Bronchial epithelial cell (primary cell): Measurements from ENCODE around the gene CCDC74A. TPM values are rescaled to one million over a fixed set of nuclear protein-coding genes. Genes with fewer than 3 reads are reported as not detected.
"Not testable (repeated sequence)": the region's sequence is repeated elsewhere in the genome, so short reads cannot be mapped to it uniquely, and the experiment has no call there.

Experiments used
- DNase-seq: peaks from one replicate; pipeline ENCODE4 v3.0.0-alpha.2; 2010; ENCODE audit warnings: low read depth
- FAIRE-seq: peaks from 2 replicates; lab custom pipeline; 2011; peaks lifted over from hg19 to GRCh38; lab: Jason Lieb, UNC
- H3K27me3 ChIP-seq: 2 replicates; pipeline ENCODE4 v1.5.1; 2011; ENCODE audit warnings: low read length; ENCODE audit not compliant: control insufficient read depth, insufficient read depth
- H3K36me3 ChIP-seq: 2 replicates; pipeline ENCODE4 v1.5.1; 2011; ENCODE audit warnings: low read length; ENCODE audit not compliant: control insufficient read depth, insufficient read depth
- H3K4me3 ChIP-seq: 2 replicates; pipeline ENCODE4 v1.5.1; 2011; ENCODE audit warnings: mild to moderate bottlenecking, low read depth, low read length, control low read depth
- CTCF ChIP-seq: IDR thresholded peaks from 2 replicates; pipeline ENCODE4 v1.5.1; 2011; ENCODE audit warnings: mild to moderate bottlenecking, moderate library complexity, low read length, control low read depth, inconsistent platforms; ENCODE audit not compliant: insufficient read depth, severe bottlenecking
- total RNA-seq: library from RNA; depleted of rRNA; stranded (reverse); fragments of >200 nt; gene quantifications from 2 replicates; pipeline ENCODE4 v1.2.1, GENCODE V29; 2014

Gene CCDC74A
- total RNA-seq, 1 donor from 2014 or later, result 3.2 TPM

GRCh38 chr2:131521961-131522781, 5.5 kb upstream of the CCDC74A start:
- DNase-seq, result no peak
- TF ChIP-seq CTCF, result no peak
- Histone ChIP-seq H3K27me3 (no peaks in the 10 kb centered on the region), H3K4me3 (no peak overlapping the region), H3K36me3 (peaks cover 6% of the 10 kb centered on the region)
- FAIRE-seq, result no peak

- not testable (repeated sequence) for DNase-seq, H3K27me3 ChIP-seq, FAIRE-seq, H3K36me3 ChIP-seq, H3K4me3 ChIP-seq
These were observed 2.4 kb upstream of the CCDC74A start for GRCh38 chr2:131525256-131525655.

- H3K27me3 ChIP-seq, H3K36me3 ChIP-seq, H3K4me3 ChIP-seq, DNase-seq, FAIRE-seq: not testable (repeated sequence)
These were observed 1.5 kb downstream of the CCDC74A start for GRCh38 chr2:131528981-131529863.

- not testable (repeated sequence) for FAIRE-seq, DNase-seq
These were observed 2.3 kb downstream of the CCDC74A start for GRCh38 chr2:131529864-131530445.

GRCh38 chr2:131530626-131531344, 3.1 kb downstream of the CCDC74A start:
- not testable (repeated sequence) for H3K4me3 ChIP-seq, H3K36me3 ChIP-seq, FAIRE-seq, DNase-seq, H3K27me3 ChIP-seq
- peak; percentile 3 for TF ChIP-seq CTCF

More at GRCh38 chr2:131529864-131530445, 2.3 kb downstream of the CCDC74A start:
- H3K36me3 ChIP-seq, H3K4me3 ChIP-seq, H3K27me3 ChIP-seq: not testable (repeated sequence)

GRCh38 chr2:131531547-131532185, 4.0 kb downstream of the CCDC74A start:
- FAIRE-seq, H3K36me3 ChIP-seq, H3K27me3 ChIP-seq, H3K4me3 ChIP-seq, DNase-seq: not testable (repeated sequence)

GRCh38 chr2:131532723-131533608, 5.3 kb downstream of the CCDC74A start:
- H3K36me3 ChIP-seq, H3K27me3 ChIP-seq, DNase-seq, H3K4me3 ChIP-seq: not testable (repeated sequence)
- peak; percentile 100 for FAIRE-seq

GRCh38 chr2:131533609-131534316, 6.1 kb downstream of the CCDC74A start:
- peak; percentile 8 for DNase-seq
- not testable (repeated sequence) for H3K36me3 ChIP-seq, FAIRE-seq, H3K27me3 ChIP-seq, H3K4me3 ChIP-seq

GRCh38 chr2:131534317-131534672, 6.6 kb downstream of the CCDC74A start:
- H3K36me3 ChIP-seq, H3K27me3 ChIP-seq, DNase-seq, FAIRE-seq, H3K4me3 ChIP-seq: not testable (repeated sequence)

GRCh38 chr2:131534965-131535364, 7.3 kb downstream of the CCDC74A start:
- DNase-seq, H3K36me3 ChIP-seq, H3K27me3 ChIP-seq, H3K4me3 ChIP-seq, FAIRE-seq: not testable (repeated sequence)
